Hematopoietic multipotent progenitor cell treated with erythropoietin and hydrocortisone succinate and interleukin-3 and kit ligand, for 15 days (in vitro differentiated cells): Measurements from ENCODE around the gene UBE2Q1.
"Not testable (repeated sequence)": the region's sequence is repeated elsewhere in the genome, so short reads cannot be mapped to it uniquely, and the experiment has no call there.

Experiments
- DNase-seq: peaks from one replicate; pipeline ENCODE4 v3.0.0-alpha.2; 2015; ENCODE audit warnings: low spot score

Gene UBE2Q1

GRCh38 chr1:154550657-154551056 is 7.8 kb downstream of the UBE2Q1 start:
- DNase-seq = no peak

GRCh38 chr1:154550070-154550469 is 8.4 kb downstream of the UBE2Q1 start:
- no peak for DNase-seq

GRCh38 chr1:154549202-154549770 is 9.2 kb downstream of the UBE2Q1 start:
- DNase-seq = peak; percentile 62

- peak; percentile 86 for DNase-seq
These were observed 10.4 kb downstream of the UBE2Q1 start for GRCh38 chr1:154548028-154548427.

GRCh38 chr1:154547105-154547732 is 11.2 kb downstream of the UBE2Q1 start:
- no peak for DNase-seq

- DNase-seq = peak; percentile 68
These were observed 12.0 kb downstream of the UBE2Q1 start for GRCh38 chr1:154546264-154547063.

- DNase-seq = no peak
These were observed 17.2 kb downstream of the UBE2Q1 start for GRCh38 chr1:154541231-154541630.

- DNase-seq = no peak
These were observed 18.7 kb downstream of the UBE2Q1 start for GRCh38 chr1:154539486-154540483.

- no peak for DNase-seq
These were observed 21.9 kb downstream of the UBE2Q1 start for GRCh38 chr1:154536570-154536969.

GRCh38 chr1:154533952-154534844 is 24.3 kb downstream of the UBE2Q1 start:
- DNase-seq = no peak

GRCh38 chr1:154531950-154532349 is 26.5 kb downstream of the UBE2Q1 start:
- not testable (repeated sequence) for DNase-seq

- DNase-seq = no peak
These were observed 29.2 kb downstream of the UBE2Q1 start for GRCh38 chr1:154529308-154529707.

GRCh38 chr1:154527192-154527591 is 31.3 kb downstream of the UBE2Q1 start:
- DNase-seq = no peak

- DNase-seq = no peak
These were observed 33.6 kb downstream of the UBE2Q1 start for GRCh38 chr1:154524881-154525280.

- DNase-seq = no peak
These were observed 36.8 kb downstream of the UBE2Q1 start for GRCh38 chr1:154521695-154522094.

- peak; percentile 55 for DNase-seq
These were observed 38.1 kb downstream of the UBE2Q1 start for GRCh38 chr1:154520333-154520732.

GRCh38 chr1:154519591-154519991 is 38.9 kb downstream of the UBE2Q1 start:
- peak; percentile 60 for DNase-seq

- no peak for DNase-seq
These were observed 40.8 kb downstream of the UBE2Q1 start for GRCh38 chr1:154517661-154518060.

- DNase-seq = no peak
These were observed 44.4 kb downstream of the UBE2Q1 start for GRCh38 chr1:154514066-154514553.

- DNase-seq = no peak
These were observed 45.7 kb downstream of the UBE2Q1 start for GRCh38 chr1:154512760-154513159.

- no peak for DNase-seq
These were observed 54.6 kb downstream of the UBE2Q1 start for GRCh38 chr1:154503898-154504297.
